ENCODE data around the gene NXF1.

Gene NXF1

DNA sequence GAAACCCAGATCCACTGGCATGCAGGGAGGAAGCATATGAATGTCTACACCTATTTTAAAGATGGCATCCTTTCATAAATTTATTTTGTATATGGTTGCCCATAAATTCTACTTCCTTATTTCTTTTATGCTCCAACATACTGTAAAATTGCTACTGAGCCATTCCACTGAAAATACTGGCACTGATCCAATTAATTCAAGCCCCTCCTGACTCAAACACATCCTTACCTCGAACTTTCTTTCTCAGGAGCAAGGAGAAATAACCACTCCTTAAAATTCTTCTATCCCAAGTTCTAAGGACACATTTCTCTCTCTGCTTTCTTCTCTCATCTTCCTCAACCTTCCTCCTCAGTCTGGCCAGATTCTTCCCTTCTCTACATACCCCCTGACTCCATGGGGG is 5.5 kb upstream of the NXF1 start:
- H3K4me2 ChIP-seq: no peak overlapping the region
- no peak overlapping the region for H3K27ac ChIP-seq
- H3K9ac ChIP-seq: no peak overlapping the region
- H3K27me3 ChIP-seq (ENCODE audit: insufficient read depth, low read depth): no peaks in the 10 kb centered on the region
- no peak overlapping the region for H2AFZ ChIP-seq (ENCODE audit: low read depth)
- H3K4me1 ChIP-seq (ENCODE audit: low read depth, poor library complexity, severe bottlenecking): peaks cover 26% of the 10 kb centered on the region
- H3K36me3 ChIP-seq (ENCODE audit: insufficient read depth): no peaks in the 10 kb centered on the region
- H4K20me1 ChIP-seq (ENCODE audit: insufficient read depth): no peaks in the 10 kb centered on the region
- H3K4me3 ChIP-seq (IDR thresholded peaks at IDR 0.05; ENCODE audit: insufficient read depth, low read depth, low read length): no peak overlapping the region
- H3K79me2 ChIP-seq (ENCODE audit: insufficient read depth, low read depth): no peaks in the 10 kb centered on the region
- no peak for TF ChIP-seq CTCF (conservative IDR thresholded peaks at IDR 0.05; ENCODE audit: low read depth, low read length)

DNA sequence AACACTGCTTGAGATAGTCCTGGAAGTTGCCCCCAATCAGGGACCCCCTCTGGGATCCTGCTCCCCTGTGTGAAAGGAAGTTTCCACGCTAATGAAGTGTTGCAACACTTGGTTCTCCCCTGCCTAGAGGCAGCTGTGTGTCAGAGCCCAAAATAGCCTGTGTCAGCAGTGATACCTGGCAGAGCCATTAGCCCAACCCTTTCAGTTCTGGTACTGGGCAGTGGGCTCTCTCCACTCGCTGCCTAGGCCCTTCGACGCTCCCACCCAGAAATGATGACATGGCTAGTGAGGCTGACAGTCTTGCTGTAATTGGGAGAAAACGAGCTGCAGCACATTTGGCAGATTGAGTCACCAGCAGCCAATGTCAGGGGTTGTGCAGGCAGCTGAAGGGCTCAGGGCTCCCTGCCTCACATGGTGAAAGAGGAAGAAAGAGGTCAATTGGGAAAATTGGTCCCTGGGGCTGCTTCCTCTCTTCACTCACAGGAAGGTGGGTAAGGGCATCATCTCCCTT is 1.4 kb upstream of the NXF1 start:
- peaks cover 6% of the 10 kb centered on the region for H4K20me1 ChIP-seq (ENCODE audit: insufficient read depth)
- no peak overlapping the region for H3K4me3 ChIP-seq (IDR thresholded peaks at IDR 0.05; ENCODE audit: insufficient read depth, low read depth, low read length)
- no peaks in the 10 kb centered on the region for H3K36me3 ChIP-seq (ENCODE audit: insufficient read depth)
- no peaks in the 10 kb centered on the region for H3K27me3 ChIP-seq (ENCODE audit: insufficient read depth, low read depth)
- no peak for TF ChIP-seq CTCF (conservative IDR thresholded peaks at IDR 0.05; ENCODE audit: low read depth, low read length)
- H3K27ac ChIP-seq: peak overlapping the region; percentile 92
- peak overlapping the region; percentile 66 for H3K9ac ChIP-seq
- peaks cover 39% of the 10 kb centered on the region for H3K4me1 ChIP-seq (ENCODE audit: low read depth, poor library complexity, severe bottlenecking)
- H2AFZ ChIP-seq (ENCODE audit: low read depth): peak overlapping the region; percentile 63; the same call in 1 of the 2 replicates
- peak overlapping the region; percentile 100 for H3K4me2 ChIP-seq
- H3K79me2 ChIP-seq (ENCODE audit: insufficient read depth, low read depth): peaks cover 20% of the 10 kb centered on the region

GRCh38 chr11:62805961-62806441 is 761 bp upstream of the NXF1 start:
- H2AFZ ChIP-seq (ENCODE audit: low read depth): peak overlapping the region; percentile 63; the same call in 1 of the 2 replicates

DNA sequence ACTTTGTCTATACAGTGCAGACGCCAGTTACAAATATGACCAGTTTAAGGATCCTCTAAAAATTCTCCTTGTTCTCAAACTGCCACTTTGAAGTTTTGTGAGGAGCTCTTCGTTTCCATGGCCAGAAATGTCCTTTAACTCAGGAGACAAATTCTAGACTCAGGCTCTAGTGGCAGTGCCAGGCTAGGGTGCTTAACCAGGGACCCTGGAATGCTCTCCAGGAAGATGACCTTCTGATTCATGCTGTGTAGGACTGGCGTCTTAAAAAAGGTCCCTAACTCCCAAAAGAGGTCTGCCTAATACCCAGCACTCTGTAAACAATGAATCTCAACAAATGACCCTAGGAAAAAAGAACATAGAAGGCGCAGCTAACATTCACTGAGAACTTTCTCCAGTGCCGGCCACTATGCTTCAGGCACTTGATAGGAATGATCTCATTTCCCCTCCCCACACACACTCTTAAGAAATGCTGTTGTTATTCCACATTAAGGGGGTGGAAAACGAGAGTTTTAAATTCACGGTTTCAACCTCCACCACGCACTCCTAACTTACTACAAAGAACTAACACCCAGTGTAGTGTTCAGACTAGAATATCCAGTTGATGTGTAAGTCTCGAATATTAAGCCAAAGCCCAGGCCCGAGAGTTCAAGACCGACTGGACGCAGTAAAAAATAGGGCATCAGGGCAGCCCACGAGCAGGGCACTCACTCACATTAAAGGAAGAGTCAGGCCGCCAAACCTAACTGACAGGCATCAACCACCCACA is 747 bp downstream of the NXF1 start:
- Histone ChIP-seq H4K20me1 (ENCODE audit: insufficient read depth) (peaks cover 6% of the 10 kb centered on the region), H3K4me3 (IDR thresholded peaks at IDR 0.05; ENCODE audit: insufficient read depth, low read depth, low read length) (peak overlapping the region; percentile 40), H3K9ac (peak overlapping the region; percentile 66), H3K4me2 (peak overlapping the region; percentile 69), H3K4me1 (ENCODE audit: low read depth, poor library complexity, severe bottlenecking) (peaks cover 39% of the 10 kb centered on the region), H3K27ac (peak overlapping the region; percentile 34; the same call in 1 of the 2 replicates), H3K27me3 (ENCODE audit: insufficient read depth, low read depth) (no peaks in the 10 kb centered on the region), H3K79me2 (ENCODE audit: insufficient read depth, low read depth) (peaks cover 20% of the 10 kb centered on the region), H3K36me3 (ENCODE audit: insufficient read depth) (no peaks in the 10 kb centered on the region), H2AFZ (ENCODE audit: low read depth) (peak overlapping the region; percentile 63; the same call in 1 of the 2 replicates)
- TF ChIP-seq CTCF (conservative IDR thresholded peaks at IDR 0.05; ENCODE audit: low read depth, low read length): no peak

More at GRCh38 chr11:62805961-62806441, 761 bp upstream of the NXF1 start:
- H3K79me2 ChIP-seq (ENCODE audit: insufficient read depth, low read depth): peaks cover 20% of the 10 kb centered on the region
- no peak overlapping the region for H3K4me3 ChIP-seq (IDR thresholded peaks at IDR 0.05; ENCODE audit: insufficient read depth, low read depth, low read length)
- peaks cover 6% of the 10 kb centered on the region for H4K20me1 ChIP-seq (ENCODE audit: insufficient read depth)
- H3K4me1 ChIP-seq (ENCODE audit: low read depth, poor library complexity, severe bottlenecking): peaks cover 39% of the 10 kb centered on the region
- TF ChIP-seq CTCF (conservative IDR thresholded peaks at IDR 0.05; ENCODE audit: low read depth, low read length): no peak
- no peaks in the 10 kb centered on the region for H3K27me3 ChIP-seq (ENCODE audit: insufficient read depth, low read depth)
- H3K27ac ChIP-seq: peak overlapping the region; percentile 92
- peak overlapping the region; percentile 100 for H3K4me2 ChIP-seq
- H3K9ac ChIP-seq: peak overlapping the region; percentile 66
- H3K36me3 ChIP-seq (ENCODE audit: insufficient read depth): no peaks in the 10 kb centered on the region

Measured in KMS-11 (cell line).